GM19395 (cell line): ENCODE data around the gene FMN1.

Experiments used
- ATAC-seq: cut with Tn5 transposase; IDR thresholded peaks from one replicate; pipeline ENCODE4 v1.9.1; 2021; ENCODE audit warnings: mild to moderate bottlenecking, moderate library complexity; ENCODE audit not compliant: unreplicated experiment

Gene FMN1

DNA sequence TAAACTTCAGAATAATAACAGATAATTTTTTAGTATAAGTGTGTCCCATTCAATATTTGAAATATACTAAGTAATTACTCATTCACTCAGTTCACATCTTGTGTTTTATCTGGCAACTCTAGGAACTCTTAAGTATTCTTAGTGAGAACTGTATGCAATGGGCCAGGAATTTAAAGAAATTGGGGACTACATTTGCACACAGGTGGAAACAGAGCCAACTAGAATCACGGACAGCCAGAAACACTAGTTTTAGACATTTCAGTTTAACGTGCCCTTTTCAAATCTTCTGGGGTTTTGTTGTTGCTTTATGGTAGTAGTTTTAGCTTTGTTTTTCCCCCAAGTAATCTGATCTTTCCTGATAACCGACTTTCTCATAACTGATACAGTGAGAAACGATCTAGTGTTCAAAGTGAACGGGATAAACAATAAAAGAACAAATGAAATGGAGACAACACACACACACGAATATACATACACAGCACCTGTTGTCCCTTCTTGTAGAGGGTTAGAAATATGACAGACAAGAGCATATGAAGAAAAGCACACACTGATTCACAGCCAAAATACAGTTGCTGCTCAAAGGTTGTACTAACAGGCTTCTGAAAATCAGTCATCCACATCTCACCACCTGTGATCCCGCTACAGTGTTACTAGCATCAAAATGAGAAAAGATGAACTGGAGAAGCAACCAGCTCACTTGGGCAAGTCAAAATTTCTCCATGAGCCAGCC, 167.0 kb downstream of the FMN1 start:
- ATAC-seq, result no peak

DNA sequence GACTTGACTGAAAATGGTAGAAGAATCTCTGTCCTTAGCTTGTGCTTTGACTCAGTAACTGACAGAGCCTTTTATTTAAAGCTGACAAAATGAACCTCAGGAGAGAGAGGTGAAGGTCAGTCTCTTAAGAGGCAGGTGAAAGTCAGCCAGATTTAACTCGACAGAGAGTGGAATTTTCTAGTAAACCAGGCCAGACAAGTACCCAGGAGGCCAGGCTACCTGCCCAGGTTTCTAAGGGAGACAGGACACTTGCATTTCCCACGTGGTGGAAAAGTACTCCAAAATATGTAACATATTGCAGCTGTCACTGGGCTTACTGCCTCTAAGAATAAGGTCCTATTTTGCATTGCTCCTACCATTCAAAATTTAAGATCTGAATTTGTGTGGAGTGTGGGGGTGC, 167.9 kb downstream of the FMN1 start:
- ATAC-seq, result no peak

DNA sequence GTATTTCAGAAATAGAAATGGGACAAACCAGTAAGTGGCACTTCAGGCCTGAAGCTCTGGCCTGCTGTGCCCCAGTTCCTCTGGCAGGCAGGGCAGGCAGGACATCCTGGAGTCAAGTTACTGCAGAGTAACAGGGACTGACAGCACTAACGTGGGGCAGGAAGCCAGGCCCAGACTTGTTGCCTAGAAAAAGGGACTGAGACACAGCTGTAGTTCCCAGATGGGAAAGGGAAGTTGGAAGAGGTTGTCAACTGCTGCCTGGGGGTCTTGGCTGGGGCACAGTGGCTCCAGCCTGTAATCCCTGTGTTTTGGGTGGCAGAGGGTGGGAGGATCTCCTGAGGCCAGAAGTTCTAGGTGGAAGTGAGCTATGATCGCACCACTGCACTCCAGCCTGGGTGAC, 171.9 kb downstream of the FMN1 start:
- no peak for ATAC-seq

DNA sequence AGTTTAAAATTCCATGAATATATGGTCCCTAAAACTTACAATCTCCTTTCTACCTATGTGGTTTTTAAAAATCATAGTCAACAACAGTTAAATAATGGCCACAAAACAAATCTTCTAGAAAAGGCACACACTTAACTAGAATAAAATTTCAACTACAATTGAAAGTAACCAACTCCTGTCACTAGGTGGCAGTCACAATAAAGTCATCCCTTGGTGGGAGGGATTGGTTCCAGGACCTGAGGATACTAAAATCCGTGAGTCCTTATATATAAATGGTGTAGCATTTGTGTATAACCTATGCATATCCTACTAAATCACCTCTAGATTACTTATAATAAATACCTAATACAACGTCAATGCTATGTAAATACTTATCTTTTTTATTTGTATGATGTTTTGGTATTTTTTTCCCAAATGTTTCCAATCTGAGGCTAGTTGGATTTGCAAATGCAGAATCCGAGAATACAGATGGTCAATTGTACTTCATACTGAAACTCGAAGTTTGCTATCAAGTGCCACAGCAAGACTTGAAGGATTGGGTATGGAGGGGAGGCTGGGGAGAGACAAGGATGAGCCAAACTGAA, 172.6 kb downstream of the FMN1 start:
- no peak for ATAC-seq

DNA sequence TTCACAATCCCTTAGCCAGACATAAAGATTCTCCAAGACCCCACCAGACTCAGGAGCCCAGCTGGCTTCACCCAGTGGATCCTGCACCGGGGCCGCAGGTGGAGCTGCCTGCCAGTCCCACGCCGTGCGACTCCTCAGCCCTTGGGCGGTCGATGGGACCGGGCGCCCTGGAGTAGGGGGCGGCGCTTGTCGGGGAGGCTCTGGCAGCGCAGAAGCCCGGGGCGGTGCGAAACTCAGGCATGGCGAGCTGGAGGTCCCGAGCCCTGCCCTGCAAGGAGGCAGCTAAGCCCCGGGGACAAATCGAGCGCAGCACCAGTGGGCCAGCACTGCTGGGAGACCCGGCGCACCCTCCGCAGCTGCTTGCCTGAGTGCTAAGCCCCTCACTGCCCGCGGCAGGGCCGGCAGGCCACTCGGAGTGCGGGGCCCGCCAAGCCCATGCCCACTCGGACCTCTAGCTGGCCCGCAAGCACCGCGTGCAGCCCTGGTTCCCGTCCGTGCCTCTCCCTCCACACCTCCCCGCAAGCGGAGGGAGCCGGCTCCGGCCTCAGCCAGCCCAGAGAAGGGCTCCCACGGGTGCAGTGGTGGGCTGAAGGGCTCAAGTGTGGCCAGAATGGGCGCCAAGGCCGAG, 175.0 kb downstream of the FMN1 start:
- ATAC-seq, result no peak

DNA sequence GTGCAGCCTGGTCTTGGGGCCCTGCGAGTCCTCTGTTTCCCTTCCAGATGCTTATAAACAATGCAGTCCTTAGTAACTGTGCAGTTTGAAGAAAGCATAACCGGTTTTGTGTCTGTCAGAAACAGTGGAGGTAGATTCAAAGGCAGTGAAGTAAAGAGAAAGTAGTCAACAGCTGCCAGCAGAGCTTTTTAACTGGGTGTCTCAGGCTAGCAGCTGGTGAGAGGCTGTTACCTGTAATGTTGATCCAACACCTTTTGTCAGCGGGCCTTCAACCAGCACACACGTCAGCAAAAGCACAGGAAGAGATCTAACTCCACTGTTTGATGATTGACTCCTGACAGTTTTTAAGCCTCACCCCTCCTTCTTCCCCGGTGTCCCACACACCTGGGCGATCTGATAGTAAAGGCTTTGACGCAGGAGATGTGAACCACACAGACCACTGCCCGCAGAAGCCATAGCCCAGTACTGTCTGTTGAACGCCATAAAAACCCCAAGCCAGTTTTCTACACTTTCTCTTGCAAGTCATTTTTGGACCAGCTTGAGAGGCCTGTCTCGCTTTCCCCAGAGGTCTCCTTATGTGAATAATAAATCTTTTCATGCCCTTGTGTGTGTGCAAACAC, 178.0 kb downstream of the FMN1 start:
- ATAC-seq, result no peak

DNA sequence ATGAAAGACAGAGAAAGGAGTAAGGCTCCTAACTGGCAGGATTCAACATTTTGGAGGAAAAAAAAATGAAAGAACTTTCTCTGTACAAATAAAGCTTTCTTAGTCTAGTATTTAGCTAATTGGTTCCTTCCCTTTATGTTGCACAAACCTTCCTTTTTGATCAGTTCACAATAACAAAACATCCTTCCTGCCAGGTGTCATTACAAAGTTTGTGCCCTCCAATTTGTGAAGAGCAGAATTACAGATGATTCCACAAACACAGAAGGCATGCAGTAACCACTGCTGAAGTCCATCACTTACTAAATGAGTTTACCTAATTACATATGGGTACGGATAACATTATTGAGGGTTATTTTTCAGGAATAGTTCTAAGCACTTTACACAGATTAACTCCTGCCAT, 179.9 kb downstream of the FMN1 start:
- ATAC-seq, result no peak

DNA sequence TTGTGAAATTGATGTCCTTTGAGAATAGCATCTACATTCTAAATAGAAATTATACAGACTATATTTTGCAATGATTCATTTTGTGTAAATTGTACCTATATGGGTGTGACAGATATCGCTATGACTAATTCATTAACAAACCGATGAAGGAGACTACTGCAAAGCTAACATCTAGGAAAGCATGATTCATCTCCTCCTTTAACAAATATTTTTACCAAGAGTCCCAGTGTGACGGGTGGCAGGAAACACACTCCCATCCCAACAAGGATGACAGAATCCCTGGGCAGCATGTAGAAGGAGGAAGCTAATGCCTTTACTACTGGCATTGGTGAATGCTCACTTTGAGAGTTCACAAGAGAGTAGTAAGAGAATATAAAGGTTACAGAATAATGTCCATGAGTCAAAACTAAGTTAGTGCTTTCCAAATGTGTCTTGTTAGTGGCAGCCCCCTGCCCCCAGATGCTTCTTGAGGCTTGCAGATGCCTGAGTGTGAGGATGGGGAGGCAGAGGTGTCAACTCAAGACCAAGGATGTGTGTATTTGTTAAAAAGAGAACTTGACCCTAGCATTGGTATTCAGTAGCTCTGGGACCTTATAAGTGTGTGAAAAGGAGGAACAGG, 180.6 kb downstream of the FMN1 start:
- no peak for ATAC-seq

DNA sequence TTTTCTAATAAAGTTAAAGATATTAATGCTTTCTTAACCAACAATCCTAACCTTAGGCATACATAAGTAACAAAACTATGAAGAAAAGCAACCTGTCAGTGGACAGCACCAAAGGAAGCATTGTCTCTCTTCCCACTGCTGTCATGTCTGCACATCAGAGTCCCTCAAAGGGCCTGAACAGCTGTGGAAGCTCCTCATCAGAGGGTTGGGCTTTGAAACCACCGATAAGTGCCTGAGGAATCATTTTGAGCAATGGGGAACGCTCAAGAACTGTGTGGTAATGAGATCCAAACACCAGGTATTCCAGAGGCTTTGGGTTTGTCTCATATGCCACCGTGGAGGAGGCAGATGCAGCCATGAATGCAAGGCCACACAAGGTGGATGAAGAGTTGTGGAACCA, 182.5 kb downstream of the FMN1 start:
- ATAC-seq, result no peak

DNA sequence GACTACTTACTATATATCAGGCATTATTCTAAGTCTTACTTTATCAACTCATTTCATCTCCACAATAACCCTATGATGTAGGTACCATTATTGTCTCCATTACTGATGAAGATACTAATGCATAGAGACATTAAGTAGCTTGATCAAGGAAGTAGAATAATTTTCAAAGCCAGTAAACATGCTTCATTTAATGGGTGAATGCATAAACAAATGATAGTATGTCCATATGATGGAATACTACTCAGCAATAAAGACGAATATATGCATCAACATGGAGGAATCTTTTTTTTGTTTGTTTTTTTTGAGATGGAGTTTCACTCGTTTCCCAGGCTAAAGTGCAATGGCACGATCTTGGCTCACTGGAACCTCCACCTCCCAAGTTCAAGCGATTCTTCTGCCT, 184.9 kb downstream of the FMN1 start:
- no peak for ATAC-seq

DNA sequence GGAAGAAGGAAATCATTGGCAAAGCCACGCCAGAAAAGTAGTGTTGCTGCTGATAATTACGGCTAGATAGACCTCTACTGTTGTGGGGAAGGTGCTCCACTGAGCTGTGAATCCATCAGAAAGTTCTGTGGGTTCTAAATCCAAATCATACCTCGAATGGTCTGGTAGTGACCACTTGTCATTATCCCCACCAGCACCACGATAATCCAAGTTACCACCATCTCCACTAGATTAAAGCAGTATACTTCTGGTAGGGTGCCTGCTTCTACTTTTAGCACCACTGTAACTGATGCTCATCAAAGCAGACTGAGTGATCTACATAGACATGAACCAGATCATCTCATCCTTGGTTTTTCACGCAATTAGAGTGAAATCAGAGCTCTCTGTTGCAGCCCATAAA, 185.5 kb downstream of the FMN1 start:
- no peak for ATAC-seq

DNA sequence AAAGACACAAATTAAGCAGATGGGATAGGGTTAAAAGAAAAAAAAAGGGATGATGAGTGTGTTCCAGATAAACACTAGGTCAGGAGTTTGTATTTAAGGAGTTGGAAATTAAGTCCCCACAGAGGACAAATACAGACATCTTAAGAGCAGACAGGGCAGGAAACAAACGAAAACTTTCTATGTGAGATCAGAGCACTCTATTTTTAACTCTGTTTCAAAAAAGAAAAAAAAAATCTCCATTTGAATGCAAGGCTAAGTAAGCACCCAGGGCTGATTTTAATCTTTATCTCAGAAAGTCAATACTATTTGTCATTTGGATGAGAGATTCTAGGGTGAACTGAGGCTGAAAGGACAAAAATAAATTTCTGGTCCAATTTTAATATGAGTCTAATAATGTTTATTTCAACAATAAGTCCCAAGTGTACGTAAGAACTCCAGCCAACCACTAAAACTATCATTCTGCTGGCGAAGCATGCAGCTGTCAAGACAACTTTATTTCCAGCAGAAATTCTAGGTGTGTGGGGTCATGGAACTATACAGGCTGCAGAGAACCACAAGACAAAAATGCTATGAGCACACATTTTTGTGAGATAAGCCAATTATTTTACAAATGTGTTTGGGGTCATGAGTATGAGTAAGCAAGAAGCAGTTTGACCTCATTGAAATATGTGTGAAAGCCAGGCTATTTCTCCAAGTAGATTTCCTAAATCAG, 186.1 kb downstream of the FMN1 start:
- no peak for ATAC-seq

DNA sequence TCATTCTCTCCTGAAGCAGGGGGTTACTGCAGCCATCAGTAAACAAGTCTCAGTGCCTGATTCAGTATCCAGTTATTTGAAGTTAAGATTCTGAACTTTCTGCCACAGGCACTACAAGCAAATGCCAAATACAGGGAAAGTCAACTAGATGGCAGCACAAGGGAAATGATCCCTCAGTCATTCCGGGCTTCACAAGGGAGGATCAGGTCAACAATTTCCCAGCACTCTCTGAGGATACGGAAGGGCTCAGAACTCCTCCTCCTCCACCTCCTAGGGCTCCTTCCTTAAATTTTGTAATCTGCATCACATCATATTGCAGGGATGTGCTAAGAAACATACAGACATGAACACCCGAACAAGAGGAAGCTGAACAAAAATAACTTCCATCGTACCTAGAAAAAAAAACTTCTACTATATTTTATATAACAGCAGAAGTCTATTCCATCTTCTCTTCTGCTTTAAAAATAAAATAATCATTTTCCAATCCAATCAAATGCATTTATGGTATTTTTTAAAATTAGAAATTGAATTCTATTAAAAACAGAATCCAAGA, 187.1 kb downstream of the FMN1 start:
- no peak for ATAC-seq

DNA sequence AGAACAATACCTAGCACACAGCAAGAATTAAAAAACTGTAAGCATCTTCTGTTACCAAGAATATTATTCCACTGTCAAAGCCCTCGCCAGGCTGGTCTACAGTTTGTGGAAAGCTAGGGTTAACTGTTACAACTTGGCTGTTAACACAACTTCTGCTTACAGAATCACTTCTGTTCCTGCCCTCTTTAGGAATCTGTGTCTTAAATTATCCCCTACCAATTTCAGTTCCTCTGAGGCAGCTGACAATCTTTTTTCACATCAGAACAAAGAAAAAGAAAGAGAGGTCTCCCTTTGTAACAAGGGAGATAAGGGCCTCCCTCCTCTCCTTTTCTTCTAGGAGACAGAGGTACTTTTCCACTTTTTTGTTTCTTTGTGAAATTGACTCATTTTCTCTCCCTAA, 188.9 kb downstream of the FMN1 start:
- no peak for ATAC-seq

DNA sequence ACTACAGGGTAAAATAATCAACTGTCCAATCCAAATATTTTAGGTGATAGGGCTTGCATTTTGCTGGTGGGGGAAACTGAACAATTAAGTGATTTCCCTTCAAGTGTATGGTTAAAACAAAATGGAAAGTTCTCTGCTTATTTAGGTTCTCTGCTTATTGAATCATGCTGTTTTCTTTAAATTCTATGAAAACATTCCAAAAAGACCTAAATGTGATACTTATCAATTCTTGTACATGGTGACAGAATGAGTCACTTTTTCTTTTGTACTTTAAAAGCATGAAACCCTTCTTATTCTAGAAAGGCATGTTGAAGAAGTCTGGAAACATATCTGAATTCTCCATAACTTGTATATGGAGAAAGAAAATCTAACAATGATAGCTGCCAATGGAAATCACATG, 192.6 kb downstream of the FMN1 start:
- no peak for ATAC-seq

DNA sequence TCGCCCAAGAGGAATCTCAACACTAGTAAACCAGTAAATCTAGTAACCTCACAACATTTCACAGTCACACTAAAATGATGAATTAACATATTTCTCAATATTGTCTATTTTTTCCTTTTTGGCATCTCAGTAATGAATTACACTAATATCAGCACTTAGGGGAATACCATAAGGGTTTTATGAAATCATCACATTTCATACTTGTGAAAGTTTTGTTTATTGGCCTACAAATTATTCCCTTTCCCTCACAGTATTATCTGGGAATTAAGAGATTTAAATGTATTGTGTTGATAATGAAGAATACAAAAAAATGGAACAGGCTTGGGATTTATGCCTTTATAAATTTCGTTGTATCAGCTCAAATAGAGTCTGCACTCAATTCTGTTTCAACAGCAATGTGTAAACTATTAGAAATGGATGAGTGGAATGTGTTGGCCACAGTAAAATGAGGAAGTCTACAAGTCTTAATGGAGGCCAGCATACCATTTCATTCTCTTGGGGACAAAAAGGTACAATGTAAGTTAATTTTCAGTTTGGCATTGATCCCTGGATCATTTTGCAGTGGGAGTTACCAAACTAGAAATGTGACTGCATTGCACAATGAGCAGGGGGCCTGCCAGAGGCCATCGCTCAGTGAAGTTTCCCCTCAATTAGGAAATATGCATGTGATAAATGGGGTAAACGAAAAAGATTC, 195.4 kb downstream of the FMN1 start:
- no peak for ATAC-seq

DNA sequence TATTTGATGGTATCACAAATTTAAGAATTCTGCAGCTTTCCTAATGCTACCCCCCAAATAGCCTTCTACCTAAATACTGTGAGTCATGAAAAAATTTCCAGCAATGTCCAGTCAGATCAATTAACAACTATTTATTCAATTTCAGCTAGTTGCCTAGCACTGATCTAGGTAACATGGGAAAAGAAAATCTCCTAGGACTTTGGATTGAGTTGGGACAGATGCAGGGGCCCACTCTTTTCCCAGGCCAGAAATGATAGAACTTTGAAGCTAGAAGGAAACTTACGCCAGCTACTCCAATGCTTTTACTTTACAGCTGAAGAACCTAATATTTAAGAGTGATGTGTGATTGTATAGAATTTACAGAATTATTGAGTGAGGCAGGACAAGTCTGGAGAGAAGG, 196.3 kb downstream of the FMN1 start:
- no peak for ATAC-seq

DNA sequence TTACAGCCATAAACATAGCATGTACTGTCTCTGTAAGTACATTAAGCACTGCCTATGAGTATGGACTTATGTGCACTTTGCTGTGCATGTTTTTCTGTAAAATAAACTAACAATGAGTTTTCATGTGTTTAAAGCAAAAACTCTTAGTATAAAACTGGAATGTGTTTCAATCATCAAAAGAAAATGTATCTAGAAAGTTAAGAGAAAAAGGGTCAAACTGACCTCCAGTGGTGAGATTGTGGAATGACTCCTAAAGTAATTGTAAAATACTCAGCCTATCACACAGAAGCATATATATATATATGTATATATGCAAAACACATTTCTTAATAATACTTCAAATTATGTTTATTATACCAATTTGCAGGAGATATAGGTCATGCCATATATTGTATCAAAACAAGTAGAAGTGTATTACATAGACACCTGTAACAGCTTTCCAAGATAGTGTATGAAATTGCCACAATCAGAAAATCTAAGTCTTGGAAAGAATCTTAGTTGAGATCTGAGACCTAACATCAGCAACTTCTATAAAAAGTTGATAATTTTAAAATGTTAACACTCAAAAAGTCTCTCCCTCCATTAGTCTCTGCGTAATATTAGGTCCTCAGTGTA, 199.6 kb downstream of the FMN1 start:
- no peak for ATAC-seq

DNA sequence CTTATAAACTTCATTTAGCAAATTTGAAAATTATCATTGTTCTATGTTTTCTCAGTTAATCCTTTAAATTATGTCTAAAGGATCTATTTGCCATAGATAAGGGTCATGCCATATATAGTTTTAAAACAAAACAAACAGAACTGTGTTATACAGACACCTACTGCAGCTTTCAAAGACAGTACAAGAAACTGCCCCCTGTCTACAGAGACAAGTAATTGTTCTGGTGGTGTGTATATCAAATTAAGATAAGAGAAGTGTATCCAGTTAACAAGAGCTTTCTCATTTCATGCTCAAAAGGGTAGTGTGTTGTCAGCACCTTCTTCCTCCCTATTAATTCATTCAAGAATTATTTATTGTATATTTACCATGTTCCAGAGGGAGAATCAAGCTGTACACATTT, 201.2 kb downstream of the FMN1 start:
- ATAC-seq, result no peak

DNA sequence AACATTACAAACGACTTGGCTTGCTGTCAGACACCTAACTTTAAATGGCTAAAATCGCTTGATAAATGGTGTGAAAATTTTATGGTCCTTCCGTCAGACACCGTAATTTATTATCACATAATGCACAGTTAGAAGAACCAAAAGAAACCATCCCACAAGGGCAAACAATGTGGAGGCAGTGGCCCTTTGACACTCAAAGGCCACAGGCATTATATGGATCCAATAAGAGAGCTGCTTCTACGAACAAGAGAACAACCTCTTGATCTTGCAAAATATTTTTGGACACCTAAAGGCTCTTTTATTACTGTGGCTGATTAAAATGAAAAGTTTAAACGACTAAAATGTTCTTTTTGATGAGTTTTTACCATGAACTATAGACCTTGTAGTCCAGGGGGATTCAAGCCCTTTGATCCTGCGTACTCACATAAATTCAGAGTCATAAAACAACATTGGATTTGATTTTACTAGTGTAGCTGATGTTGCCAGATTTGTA, 202.8 kb downstream of the FMN1 start:
- no peak for ATAC-seq
